VCaP (cell line): ENCODE measurements around the gene F7.
A peak's percentile ranks its signal among the peaks of the same experiment; 100 is the strongest.

Source experiments
- H3K27ac ChIP-seq: fragments of 450-650 bp; 2 replicates; pipeline ENCODE4 v1.5.1; 2017
- TF ChIP-seq, protein P1 (sequence below): fragments of 450-650 bp; conservative IDR thresholded peaks from 2 replicates; pipeline ENCODE4 v1.5.1; 2017; ENCODE audit warnings: mild to moderate bottlenecking, moderate library complexity

Gene F7

DNA sequence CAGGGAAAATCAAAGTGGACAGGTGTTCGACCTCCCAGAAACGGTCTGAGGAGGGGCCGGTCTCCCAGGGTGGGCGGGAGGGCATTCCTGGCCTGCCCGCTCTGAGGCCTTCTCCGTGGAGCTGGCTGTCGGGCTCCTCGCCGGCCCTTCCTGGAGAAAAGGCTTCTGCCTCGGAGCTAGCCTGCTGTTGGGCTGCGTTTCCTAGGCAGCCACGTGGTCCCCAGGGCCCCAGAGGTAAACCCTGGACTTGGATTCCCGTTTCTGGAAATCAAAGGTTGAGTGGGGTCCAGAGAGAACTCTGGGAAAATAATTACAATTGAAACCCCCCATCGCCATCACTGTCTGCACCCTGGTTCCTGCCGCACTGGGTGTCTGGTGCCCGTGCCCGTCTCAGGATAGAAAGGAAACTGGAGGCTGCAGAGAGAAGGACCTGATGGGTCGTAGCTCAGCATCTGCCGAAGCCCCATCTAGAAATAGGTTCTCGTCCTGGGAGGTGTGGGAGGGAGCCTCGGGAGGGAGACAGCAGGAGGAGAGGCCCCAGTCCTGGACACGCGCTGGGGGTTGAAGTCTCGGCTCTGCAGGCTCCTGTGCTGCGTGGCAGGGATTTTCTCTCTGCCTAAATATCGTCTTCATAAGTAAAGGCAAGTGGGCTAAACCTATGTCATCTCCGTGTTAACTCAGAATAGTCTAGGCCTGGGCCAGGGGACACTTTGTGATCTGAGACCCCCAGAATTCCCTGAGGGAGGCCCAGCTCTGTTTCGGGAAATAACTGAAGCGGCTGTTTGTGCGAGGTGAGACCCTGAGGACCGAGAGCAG, 45.2 kb downstream of the F7 start:
- TF ChIP-seq, protein P1, sequence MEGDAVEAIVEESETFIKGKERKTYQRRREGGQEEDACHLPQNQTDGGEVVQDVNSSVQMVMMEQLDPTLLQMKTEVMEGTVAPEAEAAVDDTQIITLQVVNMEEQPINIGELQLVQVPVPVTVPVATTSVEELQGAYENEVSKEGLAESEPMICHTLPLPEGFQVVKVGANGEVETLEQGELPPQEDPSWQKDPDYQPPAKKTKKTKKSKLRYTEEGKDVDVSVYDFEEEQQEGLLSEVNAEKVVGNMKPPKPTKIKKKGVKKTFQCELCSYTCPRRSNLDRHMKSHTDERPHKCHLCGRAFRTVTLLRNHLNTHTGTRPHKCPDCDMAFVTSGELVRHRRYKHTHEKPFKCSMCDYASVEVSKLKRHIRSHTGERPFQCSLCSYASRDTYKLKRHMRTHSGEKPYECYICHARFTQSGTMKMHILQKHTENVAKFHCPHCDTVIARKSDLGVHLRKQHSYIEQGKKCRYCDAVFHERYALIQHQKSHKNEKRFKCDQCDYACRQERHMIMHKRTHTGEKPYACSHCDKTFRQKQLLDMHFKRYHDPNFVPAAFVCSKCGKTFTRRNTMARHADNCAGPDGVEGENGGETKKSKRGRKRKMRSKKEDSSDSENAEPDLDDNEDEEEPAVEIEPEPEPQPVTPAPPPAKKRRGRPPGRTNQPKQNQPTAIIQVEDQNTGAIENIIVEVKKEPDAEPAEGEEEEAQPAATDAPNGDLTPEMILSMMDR = no peak

DNA sequence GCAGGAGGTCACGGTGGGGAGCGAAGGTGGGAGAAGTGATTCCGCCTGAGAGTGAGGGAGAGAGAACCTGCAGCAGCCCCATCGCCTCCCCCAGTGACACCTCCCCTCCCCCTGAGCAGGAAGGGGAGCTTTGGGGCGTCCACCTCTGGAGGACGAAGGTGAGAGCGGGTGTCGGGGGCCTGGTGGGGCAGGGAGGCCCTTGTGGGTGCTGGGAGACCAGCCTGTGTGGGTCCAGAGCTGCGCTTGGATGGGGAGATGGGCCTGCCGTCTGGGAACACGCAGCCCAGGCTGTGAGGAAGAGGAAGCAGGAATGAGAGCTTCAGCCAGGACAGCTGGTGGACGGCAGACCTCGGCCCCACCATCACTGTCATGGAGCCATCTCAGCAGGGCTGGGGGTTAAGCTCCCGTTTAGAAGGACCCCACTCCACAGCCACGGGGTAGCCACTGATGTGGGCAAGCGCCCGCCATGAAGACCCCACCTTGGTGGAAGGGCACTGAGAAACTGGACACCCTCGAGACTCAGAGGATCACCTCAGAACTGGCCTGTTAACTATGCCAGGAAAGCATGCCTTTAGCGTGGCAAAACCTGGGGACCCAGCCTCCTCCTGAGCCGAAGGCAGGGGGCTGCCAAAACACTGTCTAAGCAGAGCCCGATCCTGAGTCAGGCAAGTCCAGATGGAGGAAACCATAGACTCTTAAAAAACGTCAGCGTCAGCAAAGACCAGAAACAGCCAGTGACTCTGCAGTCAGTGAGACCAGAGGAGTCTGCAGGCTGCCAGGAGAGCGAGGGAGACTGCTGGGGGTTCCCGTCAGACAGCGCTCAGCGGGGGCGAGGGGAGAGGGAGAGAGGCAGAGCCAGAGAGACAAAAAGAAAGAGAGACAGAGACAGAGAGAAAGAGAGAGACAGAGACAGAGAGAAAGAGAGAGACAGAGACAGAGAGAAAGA, 46.4 kb downstream of the F7 start:
- peak overlapping the region; percentile 69; the same call in 1 of the 2 replicates for H3K27ac ChIP-seq
- TF ChIP-seq, protein P1 = no peak

More for the DNA sequence above, 45.2 kb downstream of the F7 start:
- H3K27ac ChIP-seq = no peak overlapping the region

DNA sequence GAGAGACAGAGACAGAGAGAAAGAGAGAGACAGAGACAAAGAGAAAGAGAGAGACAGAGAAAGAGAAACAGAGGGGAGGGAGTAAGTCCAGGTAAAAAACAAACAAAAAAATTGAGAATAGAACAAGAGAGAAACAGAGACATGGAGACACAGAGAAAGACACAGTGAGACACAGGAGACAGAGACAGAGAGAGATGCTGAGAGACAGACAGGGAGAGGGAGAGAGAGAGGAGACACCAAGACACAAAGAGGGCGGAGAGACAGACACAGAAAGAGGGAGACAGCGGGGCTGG, 47.0 kb downstream of the F7 start:
- peak overlapping the region; percentile 69 for H3K27ac ChIP-seq
- TF ChIP-seq, protein P1 = no peak

DNA sequence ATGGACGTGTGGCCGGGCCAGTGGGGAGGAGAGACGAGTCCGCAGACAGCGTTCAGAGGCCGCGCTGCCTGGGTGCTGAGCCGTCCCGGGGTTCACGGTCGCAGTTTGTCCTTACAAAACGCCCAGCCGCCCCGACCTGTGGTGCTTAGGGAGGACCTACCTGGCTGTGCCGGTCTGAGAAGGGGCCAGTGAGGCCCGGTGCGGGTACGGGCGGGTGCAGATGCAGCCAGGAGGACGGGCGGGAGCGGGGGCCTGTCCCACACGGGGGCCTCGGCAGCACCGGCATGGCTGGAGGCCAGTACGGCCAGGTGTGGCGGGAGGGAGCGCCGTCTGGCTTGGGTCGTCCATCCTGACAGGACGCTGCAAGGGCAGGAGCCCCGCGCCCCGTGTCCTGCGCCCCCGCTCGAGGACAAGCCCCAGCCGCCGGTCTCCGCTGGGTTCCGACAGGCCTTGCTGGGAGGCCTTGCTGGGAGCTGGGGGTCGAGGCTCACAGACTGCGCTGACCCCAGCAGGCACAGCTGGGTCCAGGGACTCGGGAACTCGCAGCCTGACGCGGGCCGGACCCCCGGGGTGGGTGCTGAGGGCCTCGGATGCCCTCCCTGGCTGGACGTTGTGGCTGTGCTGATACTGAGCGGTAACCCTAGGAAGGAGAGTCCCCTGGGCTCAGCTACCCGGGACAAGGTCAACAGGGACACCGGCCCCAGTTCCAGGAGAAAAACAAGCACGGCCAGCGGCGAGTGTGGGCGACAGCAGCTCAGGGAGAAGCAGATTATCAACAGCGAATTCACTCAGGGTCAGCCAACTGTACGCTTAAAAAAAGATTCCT, 47.6 kb downstream of the F7 start:
- peak overlapping the region; percentile 69 for H3K27ac ChIP-seq
- TF ChIP-seq, protein P1 = no peak

DNA sequence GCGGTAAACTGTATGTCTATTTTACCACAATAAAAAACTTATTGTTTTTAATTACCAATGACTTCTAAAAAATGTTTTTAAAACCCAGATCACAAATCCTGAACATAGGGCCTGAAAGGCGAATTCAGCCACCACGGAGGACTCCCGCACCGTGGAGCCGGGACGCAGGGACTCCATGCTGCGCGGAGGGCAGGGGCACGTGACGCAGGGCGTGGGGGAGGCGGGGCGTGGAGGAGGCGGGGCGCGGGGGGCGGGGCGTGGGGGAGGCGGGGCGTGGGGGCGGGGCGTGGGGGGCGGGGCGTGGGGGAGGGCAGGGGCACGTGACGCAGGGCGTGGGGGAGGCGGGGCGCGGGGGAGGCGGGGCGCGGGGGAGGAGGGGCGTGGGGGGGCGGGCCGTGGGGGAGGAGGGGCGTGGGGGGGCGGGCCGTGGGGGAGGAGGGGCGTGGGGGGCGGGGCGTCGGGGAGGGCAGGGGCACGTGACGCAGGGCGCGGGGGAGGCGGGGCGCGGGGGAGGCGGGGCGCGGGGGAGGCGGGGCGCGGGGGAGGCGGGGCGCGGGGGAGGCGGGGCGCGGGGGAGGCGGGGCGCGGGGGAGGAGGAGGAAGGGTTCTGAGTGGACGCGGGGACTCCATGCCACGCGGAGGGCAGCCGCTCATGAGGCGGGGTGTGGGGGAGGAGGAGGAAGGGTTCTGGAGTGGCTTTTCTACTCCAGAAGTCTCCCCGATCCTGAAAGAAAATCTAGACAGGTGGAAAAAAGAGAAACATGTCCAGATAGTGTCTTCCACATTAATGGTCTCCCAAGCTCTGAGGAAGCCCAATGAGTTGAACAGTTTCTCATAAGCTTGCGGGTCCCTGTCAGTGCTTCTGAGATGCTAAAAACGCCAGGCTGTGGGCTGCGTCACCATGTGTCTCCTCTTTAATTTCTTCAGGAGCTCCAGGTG, 48.5 kb downstream of the F7 start:
- TF ChIP-seq, protein P1 = no peak
- peak overlapping the region; percentile 69 for H3K27ac ChIP-seq

- TF ChIP-seq, protein P1 = no peak
- no peak overlapping the region for H3K27ac ChIP-seq
Observed at GRCh38 chr13:113155201-113155600, 49.6 kb downstream of the F7 start.
